Left ventricle myocardium inferior (tissue), 1 donor: ENCODE results near the gene OR13C2. TPM values are rescaled to one million over a fixed set of nuclear protein-coding genes. Genes with fewer than 3 reads are reported as not detected.
"Not testable (repeated sequence)": the region's sequence is repeated elsewhere in the genome, so short reads cannot be mapped to it uniquely, and the experiment has no call there.

Experiments used
- DNase-seq: peaks from one replicate; pipeline ENCODE4 v3.0.0-alpha.2; 2020
- H3K27ac ChIP-seq: fragments of 200-600 bp; replicated peaks from 2 replicates; pipeline ENCODE4 v1.8.0; 2021
- H3K27me3 ChIP-seq: fragments of 200-600 bp; 2 replicates; pipeline ENCODE4 v1.8.0; 2021; ENCODE audit warnings: low read depth
- H3K36me3 ChIP-seq: fragments of 200-600 bp; 2 replicates; pipeline ENCODE4 v1.8.0; 2021
- H3K4me1 ChIP-seq: fragments of 200-600 bp; 2 replicates; pipeline ENCODE4 v1.8.0; 2021
- H3K4me3 ChIP-seq: fragments of 200-600 bp; 2 replicates; pipeline ENCODE4 v1.8.0; 2021; ENCODE audit warnings: mild to moderate bottlenecking, moderate library complexity
- H3K9me3 ChIP-seq: fragments of 200-600 bp; replicated peaks from 2 replicates; pipeline ENCODE4 v1.8.0; 2021
- CTCF ChIP-seq: fragments of 200-600 bp; IDR thresholded peaks from 2 replicates; pipeline ENCODE4 v1.8.0; 2021; ENCODE audit warnings: antibody characterized with exemption, mild to moderate bottlenecking, borderline replicate concordance
- intact Hi-C: fragments of 100-400 bp; cut with micrococcal nuclease; formaldehyde crosslinking; loops from one replicate; pipeline ENCODE4 v1.11.0; 2022
- long read RNA-seq: library from polyadenylated mRNA; unstranded; transcript quantifications from one replicate; pipeline ENCODE4 v2.0.0, GENCODE V29; 2021
- total RNA-seq: library from RNA; stranded (reverse); fragmentation: NEBNext Ultra II Directional; extraction: Animal tissue kit (Norgen Biotek cat#: 25700); gene quantifications from one replicate; pipeline ENCODE4 v1.2.1, GENCODE V29; 2021
- donor health status: DM: no; HTN: yes; CAD: no; lungs with severe emphysema.

OR13C2 gene
- total RNA-seq, result not detected
- long read RNA-seq, result 0 reads

- H3K4me3 ChIP-seq, H3K4me1 ChIP-seq, H3K9me3 ChIP-seq, intact Hi-C loops, H3K27me3 ChIP-seq, H3K36me3 ChIP-seq, H3K27ac ChIP-seq, DNase-seq: not testable (repeated sequence)
Measured at GRCh38 chr9:104605527-104605926, at the start of gene OR13C2. Gene OR13C2, minus strand, starts transcription at chr9:104605627. Its CDS starts 0 bp downstream, at chr9:104605627.

- H3K36me3 ChIP-seq, result no peaks in the 10 kb centered on the region
- no peak overlapping the region for H3K4me3 ChIP-seq
- no peak overlapping the region for H3K27ac ChIP-seq
- no peaks in the 10 kb centered on the region for H3K4me1 ChIP-seq
- H3K9me3 ChIP-seq, result peaks cover 38% of the 10 kb centered on the region
- no peak for TF ChIP-seq CTCF
- no peak for DNase-seq
- no peaks in the 10 kb centered on the region for H3K27me3 ChIP-seq
- intact Hi-C loops, result no loop called here
Measured at GRCh38 chr9:104635456-104635855, 30.0 kb upstream of the OR13C2 start.

- H3K4me3 ChIP-seq, result no peak overlapping the region
- H3K27ac ChIP-seq, result no peak overlapping the region
- DNase-seq, result no peak
- intact Hi-C loops, result no loop called here
- TF ChIP-seq CTCF, result no peak
- H3K9me3 ChIP-seq, result peaks cover 24% of the 10 kb centered on the region
- no peaks in the 10 kb centered on the region for H3K4me1 ChIP-seq
- H3K36me3 ChIP-seq, result no peaks in the 10 kb centered on the region
- no peaks in the 10 kb centered on the region for H3K27me3 ChIP-seq
Measured at GRCh38 chr9:104633976-104634520, 28.6 kb upstream of the OR13C2 start.

GRCh38 chr9:104625964-104626363 lies 20.5 kb upstream of the OR13C2 start:
- H3K27ac ChIP-seq, H3K4me3 ChIP-seq, DNase-seq, H3K36me3 ChIP-seq, H3K27me3 ChIP-seq, intact Hi-C loops, H3K4me1 ChIP-seq: not testable (repeated sequence)
- H3K9me3 ChIP-seq, result peaks cover 14% of the 10 kb centered on the region

- peaks cover 8% of the 10 kb centered on the region for H3K9me3 ChIP-seq
Measured at GRCh38 chr9:104618104-104618503, 12.7 kb upstream of the OR13C2 start, which contains the start of gene OR13C9. Gene OR13C9, minus strand, starts transcription at chr9:104618204. Its CDS starts 0 bp downstream, at chr9:104618204.

GRCh38 chr9:104617418-104617817 lies 12.0 kb upstream of the OR13C2 start:
- H3K4me3 ChIP-seq, result no peak overlapping the region
- no peaks in the 10 kb centered on the region for H3K36me3 ChIP-seq
- H3K27me3 ChIP-seq, result no peaks in the 10 kb centered on the region
- no peak for TF ChIP-seq CTCF
- no peaks in the 10 kb centered on the region for H3K4me1 ChIP-seq
- no peak for DNase-seq
- no peak overlapping the region for H3K27ac ChIP-seq
- intact Hi-C loops, result no loop called here
- H3K9me3 ChIP-seq, result peaks cover 8% of the 10 kb centered on the region

More at GRCh38 chr9:104618104-104618503, 12.7 kb upstream of the OR13C2 start, which contains the start of gene OR13C9:
- no peaks in the 10 kb centered on the region for H3K36me3 ChIP-seq
- intact Hi-C loops, result no loop called here
- no peak within 1 kb of the TSS for H3K4me3 ChIP-seq
- TF ChIP-seq CTCF, result no peak
- DNase-seq, result no peak
- no peaks in the 10 kb centered on the region for H3K4me1 ChIP-seq
- H3K27me3 ChIP-seq, result no peaks in the 10 kb centered on the region
- H3K27ac ChIP-seq, result no peak within 1 kb of the TSS
